Renal cortical epithelial cell (primary cell): ENCODE data around the gene KCNJ2. TPM values are rescaled to one million over a fixed set of nuclear protein-coding genes. Genes with fewer than 3 reads are reported as not detected.

Experiments used
- DNase-seq: peaks from one replicate; pipeline ENCODE4 v3.0.0-alpha.2; 2011; ENCODE audit warnings: low read depth
- total RNA-seq: library from RNA; depleted of rRNA; stranded (reverse); fragments of >200 nt; gene quantifications from 2 replicates; pipeline ENCODE4 v1.2.3, GENCODE V29; 2014

Gene KCNJ2
- total RNA-seq, 1 donor from 2014 or later: 0.55 TPM

- no peak for DNase-seq
Observed at GRCh38 chr17:70204431-70204830, 35.1 kb downstream of the KCNJ2 start.

DNA sequence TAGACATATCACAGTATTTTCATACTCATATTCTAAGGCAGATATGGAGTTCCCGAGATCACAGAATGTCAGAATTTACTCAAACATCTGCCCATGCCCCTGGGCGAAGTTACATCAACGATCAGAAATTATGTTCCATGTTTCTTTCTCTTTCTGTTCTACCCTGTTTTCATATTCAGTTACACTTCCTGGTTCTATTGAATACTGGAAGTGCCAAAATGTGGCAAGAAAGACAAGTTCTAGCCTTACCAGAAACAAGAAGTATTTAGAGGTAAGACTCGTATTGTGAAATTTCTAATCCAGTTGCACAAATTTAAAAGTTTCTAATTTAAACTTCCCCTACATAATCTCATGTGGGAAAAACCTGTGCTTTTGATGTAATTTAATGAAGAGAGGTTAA, 36.1 kb downstream of the KCNJ2 start:
- DNase-seq: peak; percentile 7

DNA sequence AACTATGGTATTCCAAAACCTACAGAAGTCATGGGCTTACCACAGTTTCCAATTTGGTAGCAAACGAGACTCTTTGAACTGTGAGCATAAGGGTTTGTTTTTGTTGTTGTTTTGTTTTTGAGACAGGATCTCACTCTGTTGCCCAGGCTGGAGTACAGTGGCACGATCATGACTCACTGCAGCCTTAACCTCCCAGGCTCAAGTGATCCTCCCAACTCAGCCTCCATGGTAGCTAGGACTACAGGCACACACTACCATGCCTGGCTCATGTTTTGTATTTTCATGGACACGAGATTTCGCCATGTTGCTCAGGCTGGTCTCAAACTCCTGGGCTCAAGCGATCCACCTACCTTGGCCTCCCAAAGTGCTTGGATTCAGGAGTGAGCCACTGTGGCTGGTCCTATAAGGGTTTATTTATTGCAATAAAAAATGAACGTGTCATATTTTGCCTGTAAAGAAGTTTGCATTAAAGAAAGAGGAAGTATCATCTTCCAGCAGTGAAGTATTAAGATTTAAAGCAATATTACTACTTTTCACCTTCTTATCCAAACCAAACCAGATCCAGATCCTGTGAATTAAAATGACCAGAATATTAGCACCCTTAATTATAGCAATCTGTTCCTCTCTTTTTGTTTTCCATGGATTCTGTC, 37.2 kb downstream of the KCNJ2 start:
- no peak for DNase-seq

- no peak for DNase-seq
Observed at GRCh38 chr17:70207184-70207583, 37.9 kb downstream of the KCNJ2 start.

GRCh38 chr17:70208080-70208794, 38.9 kb downstream of the KCNJ2 start:
- DNase-seq: no peak

DNA sequence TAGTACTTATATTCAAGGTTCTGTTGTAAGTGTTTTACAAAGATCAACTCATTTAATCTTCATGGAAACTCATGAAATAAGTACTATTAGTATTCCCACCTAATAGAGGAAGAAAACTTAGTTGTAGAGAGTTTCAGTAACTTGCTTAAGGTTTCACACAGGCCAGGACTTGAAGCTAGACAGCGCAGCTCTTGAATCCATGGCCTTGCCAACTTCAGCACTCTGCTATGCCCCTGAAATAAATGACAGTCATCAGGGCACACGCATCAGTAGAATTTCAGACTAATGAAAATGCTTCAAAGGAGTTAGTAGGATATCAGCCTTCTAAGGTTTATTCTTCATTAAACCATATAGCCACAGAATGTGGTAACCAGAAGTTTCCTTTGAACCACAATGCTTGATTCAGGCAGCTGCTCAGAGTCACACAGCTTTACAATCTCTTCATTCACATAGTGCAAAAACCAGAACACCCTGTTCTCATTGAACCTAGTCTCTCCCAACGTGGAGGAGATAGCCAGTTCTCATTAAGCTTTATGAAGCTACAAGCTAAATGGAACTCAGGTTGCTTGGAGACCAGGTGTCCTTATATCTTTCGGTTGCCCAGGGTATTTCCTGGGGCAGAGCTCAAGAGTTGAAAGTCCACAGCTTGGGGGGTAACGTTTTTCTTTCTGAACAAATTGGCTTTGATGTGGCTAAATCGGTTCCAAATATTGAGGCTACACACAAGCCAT, 39.7 kb downstream of the KCNJ2 start:
- DNase-seq: no peak

- no peak for DNase-seq
Observed at GRCh38 chr17:70215656-70216055, 46.3 kb downstream of the KCNJ2 start.

DNA sequence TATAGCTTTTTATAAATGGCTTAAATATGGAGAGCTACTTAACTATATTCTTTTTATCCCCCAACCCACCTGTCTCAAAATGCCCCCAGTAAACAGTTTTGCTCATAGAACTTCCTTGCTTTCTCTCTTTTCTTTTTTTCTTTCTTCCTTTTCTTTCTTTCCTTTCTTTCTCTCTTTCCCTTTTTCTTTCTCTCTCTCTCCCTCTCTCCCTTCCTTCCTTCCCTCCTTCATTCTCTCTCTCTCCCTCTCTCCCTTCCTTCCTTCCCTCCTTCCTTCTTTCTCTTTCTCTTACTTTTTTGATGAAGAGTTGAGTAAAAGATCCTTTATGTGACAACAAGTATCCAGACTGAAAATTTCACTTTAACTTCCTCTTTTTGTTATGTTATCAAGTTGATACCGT, 48.2 kb downstream of the KCNJ2 start:
- no peak for DNase-seq

DNA sequence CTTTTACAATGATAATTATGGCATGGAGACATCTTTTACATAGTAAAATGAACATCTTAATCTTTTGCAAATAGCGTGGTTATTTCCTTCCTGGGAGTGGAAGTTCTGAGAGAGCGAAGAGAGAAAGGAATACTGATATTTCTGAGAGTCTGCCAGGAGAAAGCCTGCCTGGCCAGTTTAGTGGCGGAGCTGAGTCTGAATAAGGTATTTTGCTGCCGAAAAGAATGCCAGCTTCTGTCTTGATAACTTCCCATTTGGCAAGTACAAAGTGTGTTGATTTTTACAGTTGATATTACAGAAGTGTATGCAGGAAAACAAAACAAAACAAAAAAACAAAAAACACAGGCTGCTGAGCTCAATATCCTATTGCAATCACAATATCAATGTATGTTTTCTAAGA, 55.9 kb downstream of the KCNJ2 start:
- DNase-seq: no peak

Other genes starting within 250 kb of the KCNJ2 start
- gene KCNJ16, start 94.3 kb upstream of the KCNJ2 start, total RNA-seq: 116 and 345 TPM in 2 replicates